GM21381 (cell line): ENCODE results near the gene BBC3.
"Not testable (repeated sequence)": the region's sequence is repeated elsewhere in the genome, so short reads cannot be mapped to it uniquely, and the experiment has no call there.

Experiments
- ATAC-seq: cut with Tn5 transposase; IDR thresholded peaks from one replicate; pipeline ENCODE4 v1.9.1; 2021; ENCODE audit warnings: mild to moderate bottlenecking, moderate library complexity; ENCODE audit not compliant: unreplicated experiment

Gene BBC3, protein sequence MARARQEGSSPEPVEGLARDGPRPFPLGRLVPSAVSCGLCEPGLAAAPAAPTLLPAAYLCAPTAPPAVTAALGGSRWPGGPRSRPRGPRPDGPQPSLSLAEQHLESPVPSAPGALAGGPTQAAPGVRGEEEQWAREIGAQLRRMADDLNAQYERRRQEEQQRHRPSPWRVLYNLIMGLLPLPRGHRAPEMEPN

DNA sequence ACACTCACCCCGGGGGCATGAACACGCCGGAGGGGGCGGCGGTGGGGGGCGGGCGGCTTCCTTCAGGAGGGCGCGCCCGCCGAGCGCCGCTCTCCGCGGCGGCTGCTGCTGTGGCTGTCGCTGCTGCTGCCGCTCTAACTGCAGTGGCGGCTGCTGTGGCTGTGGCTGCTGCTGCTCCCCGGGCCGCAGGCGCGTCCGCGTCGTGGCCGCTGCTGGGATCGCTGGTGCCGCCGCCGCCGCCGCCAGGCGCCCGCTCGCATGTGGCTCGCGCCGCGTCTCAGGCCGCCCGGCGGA lies at the start of gene BBC3:
TSS of gene BBC3 (minus strand) at position 279 of the 294 bp plus-strand sequence. CDS start 2,768 bp downstream, outside the sequence.
- no peak for ATAC-seq

DNA sequence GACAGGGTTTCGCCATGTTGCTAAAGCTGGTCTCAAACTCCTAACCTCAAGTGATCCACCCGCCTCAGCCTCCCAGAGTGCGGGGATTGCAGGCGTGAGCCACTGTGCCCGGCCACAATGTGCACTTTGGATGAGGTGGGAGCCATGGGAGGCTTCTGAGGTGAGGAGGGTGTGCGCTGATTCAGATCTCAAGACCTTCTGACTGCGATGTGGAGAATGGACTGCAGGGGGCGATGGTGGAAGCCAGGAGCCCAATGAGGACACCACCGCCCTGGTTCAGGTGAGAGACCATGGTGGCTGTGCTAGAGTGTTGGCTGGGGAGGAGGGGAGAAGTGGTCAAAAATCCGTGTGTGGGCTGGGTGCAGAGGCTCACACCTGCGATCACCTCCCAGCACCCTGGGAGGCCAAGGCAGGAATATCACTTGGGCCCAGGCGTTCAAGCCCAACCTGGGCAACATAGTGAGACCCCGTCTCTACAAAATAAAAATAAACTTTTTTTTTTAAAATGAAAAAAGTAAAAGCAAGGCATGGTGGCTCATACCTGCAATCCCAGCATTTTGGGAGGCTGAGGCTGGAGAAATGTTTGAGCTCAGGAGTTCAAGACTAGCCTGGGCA lies 49.3 kb upstream of the BBC3 start:
- no peak for ATAC-seq

- not testable (repeated sequence) for ATAC-seq
These were observed 45.5 kb upstream of the BBC3 start for GRCh38 chr19:47276513-47276912.

DNA sequence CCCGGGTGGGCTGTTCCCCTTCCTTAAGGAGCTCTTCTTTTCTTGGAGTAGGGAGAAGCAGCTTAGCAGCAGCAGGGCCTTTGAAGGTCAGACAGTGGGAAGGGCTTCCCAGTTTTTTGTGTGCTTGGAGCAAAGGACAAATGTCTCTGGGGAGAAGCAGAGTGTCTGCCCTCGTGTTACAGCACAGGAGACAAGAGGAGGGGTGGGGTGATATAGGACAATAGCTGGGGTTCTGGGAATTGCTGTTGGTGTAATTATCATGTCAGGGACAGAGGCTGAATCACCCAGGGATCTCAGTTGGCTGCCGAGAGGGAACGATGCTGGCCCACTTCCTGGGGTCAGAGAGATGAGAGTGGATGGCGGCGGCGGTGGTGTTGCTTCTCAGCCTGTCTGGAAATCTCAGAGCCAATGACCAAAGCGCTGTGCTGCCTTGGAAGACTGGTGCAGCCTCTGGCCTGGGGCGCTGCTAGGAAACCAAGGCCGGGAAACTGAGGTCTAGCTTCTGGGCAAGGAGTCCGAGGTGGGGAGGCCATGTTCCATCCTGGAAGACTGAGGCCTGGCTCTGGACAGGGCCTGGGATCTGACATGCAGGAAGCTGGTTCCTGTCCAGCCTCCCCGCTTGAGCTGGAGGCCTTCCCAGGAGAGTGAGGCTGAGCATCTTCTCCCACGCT lies 44.9 kb upstream of the BBC3 start:
- ATAC-seq: no peak

DNA sequence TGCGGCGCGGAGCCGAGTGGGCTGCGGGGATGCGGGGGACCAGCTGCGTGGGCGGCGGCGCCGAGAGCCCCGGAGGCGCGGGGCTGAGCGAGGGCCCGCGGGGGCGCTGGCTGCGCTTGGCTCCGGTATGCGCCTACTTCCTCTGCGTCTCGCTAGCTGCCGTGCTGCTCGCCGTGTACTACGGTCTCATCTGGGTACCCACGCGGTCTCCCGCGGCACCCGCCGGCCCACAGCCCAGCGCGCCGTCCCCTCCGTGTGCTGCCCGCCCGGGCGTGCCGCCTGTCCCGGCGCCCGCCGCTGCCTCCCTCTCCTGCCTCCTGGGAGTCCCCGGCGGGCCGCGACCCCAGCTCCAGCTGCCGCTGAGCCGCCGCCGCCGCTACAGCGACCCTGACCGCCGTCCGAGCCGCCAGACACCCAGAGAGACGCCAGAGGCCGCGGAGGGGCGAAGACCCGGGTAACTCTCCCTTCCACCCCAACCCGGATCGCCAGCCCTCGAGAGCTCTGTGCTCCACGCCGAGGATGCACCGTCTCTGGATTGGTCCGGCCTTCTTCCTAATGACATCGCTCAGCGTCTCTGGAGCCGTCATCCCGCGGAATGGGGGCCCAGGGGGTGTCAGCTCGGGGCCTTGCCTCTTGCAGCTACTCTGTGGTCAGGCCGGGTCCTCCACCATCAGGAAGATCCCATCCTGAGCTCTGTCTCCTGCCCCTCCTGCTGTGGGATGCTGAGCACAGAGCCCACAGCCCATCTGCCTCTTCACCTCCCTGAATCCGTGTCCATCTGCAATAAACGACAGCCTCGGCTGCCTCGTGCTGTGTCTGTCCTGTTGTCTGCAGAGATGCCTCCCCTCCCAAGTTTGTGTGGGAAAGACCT lies 44.1 kb upstream of the BBC3 start:
- peak; percentile 21 for ATAC-seq

DNA sequence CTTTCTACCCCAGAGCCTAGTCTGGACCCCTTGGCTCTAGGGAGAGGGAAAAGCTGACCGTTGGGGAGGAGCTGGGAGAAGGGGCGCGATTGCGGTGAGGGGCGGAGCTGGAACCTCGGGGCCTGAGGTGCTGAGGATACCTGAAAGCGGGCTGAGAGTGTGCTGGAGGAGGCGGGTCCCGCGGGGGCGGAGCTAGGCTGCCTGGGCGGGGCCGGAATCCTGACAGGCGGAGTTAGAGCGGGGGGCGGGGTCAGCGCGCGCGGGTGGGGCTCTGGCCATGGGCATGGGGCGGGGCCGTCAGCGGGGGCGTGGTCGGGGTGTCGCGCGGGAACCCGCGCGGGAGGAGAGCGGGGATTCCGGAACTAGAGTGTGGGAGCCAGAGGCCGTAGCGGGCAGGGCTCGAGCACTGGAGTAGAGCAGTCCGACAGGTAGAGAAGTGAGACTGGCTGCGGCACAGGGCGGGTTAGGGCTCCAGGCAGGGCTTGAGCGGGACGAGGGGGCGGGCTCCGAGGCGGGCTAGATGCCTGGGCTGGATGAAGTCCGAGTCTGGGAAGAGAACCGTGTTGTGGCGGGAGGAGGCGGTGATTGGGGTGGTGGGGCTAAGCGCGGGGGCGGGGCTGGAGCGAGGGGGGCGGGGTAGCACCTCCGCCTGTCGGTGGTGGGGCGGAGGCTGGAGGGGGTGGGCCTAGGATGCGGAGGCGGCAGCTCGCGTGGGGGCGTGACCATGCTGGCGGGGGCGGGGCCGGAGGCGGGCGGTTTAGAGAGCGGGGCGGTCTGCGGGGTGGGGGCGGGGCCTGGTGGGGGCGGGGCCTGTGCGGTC lies 43.3 kb upstream of the BBC3 start, which contains the start of gene INAFM1:
TSS of gene INAFM1 (plus strand) at position 815 of the 820 bp plus-strand sequence. CDS start 35 bp downstream, outside the sequence.
- peak; percentile 51 for ATAC-seq

- ATAC-seq: peak; percentile 50
These were observed 42.5 kb upstream of the BBC3 start for GRCh38 chr19:47273313-47274070.

DNA sequence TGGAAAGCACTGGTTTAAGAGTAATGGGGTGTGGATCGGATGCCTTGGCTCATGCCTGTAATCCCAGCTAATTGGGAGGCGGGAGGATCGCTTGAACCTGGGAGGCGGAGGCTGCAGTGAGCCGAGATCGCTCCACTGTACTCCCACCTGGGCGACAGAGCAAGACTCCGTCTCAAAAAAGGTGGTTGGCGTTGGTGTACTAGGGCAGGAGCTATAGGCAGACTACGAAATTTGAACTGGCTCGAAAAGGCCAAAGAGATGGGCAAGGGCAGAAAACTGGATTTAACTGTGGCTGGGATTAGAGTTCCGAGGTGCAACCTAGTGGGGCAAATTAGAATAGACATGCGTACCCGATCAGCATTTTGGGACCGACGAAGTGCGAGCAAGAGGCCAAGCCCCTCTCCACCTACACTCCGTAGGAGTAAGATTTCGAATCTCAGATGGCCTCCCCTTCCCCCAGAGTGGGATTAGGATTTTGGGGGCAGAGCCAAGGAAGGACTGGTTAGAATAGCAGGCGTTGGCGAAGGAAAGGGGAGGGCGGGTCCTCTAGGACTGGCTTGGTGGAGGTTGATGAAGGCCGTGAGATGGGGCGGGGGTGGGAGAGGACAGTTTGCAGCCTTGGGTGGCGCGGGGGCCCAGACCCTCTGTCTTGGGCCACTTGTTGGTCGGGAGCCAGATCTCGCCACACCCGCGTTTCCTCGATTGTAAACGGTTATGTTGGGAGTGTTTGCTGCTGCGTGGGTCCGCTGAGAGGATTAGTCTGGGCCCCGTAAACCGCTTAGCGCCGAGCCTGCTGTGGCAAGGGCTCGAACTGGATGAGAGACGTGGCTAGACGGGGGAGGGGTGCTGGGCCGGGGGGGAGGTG lies 41.7 kb upstream of the BBC3 start:
- ATAC-seq: no peak

- ATAC-seq: no peak
These were observed 41.0 kb upstream of the BBC3 start for GRCh38 chr19:47271949-47272348.

- no peak for ATAC-seq
These were observed 39.4 kb upstream of the BBC3 start for GRCh38 chr19:47270408-47270807.

GRCh38 chr19:47269596-47269995 lies 38.6 kb upstream of the BBC3 start:
- ATAC-seq: no peak

- no peak for ATAC-seq
These were observed 37.0 kb upstream of the BBC3 start for GRCh38 chr19:47268028-47268427.

- no peak for ATAC-seq
These were observed 36.4 kb upstream of the BBC3 start for GRCh38 chr19:47267350-47267759.

GRCh38 chr19:47266401-47266941 lies 35.5 kb upstream of the BBC3 start:
- no peak for ATAC-seq

GRCh38 chr19:47264629-47265028 lies 33.6 kb upstream of the BBC3 start:
- ATAC-seq: no peak

DNA sequence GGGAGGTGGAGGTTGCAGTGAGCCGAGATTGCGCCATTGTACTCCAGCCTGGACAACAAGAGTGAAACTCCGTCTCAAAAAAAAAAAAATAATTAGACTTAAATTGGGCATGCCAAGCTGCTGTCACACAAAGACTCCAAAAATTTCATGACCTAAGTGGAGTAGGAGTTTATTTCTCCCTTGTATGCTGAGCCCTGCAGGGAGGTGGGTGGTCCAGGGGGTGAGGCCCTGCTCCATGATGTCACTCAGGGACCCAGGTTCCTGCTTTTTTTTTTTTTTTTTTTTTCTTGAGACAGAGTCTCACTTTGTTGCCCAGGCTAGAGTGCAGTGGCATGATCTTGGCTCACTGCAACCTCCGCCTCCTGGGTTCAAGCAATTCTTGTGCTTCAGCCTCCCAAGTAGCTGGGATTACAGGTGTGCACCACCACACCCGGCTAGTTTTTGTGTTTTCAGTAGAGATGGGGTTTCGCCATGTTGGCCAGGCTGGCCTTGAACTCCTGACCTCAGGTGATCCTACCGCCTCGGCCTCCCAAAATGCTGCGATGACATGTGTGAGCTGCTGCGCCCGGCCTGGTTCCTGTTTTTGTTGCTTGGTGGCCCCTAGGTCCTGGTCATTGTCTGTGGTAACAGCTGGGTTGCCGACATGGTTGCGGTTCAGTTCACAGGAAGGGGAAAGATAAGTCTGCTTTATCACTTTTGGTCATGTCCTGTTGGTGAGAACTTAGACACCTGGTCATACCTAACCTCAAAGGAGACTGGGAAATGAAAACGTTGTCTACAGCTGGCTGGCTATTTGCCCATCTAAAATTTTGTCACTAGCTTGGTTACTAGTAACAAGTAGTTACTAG lies 31.2 kb upstream of the BBC3 start:
- peak; percentile 62 for ATAC-seq

- ATAC-seq: no peak
These were observed 29.5 kb upstream of the BBC3 start for GRCh38 chr19:47260476-47260875.
